GM10248 (cell line): ENCODE measurements around the gene RORC.

Experiments used
- CTCF ChIA-PET: fragments of 300-600 bp; sonication (Branson Sonifier 250); formaldehyde crosslinking; extraction: SDS; loops from one replicate; lab custom pipeline; 2021; ENCODE audit warnings: antibody characterized with exemption; lab: Yijun Ruan, JAX
- POLR2A ChIA-PET: fragments of 350-650 bp; sonication (Branson Sonifier 250); formaldehyde crosslinking; extraction: SDS; loops from one replicate; lab custom pipeline; 2020; ENCODE audit warnings: antibody characterized with exemption; lab: Yijun Ruan, JAX
- DNase-seq: peaks from one replicate; pipeline ENCODE4 v3.0.0; 2012; ENCODE audit errors: extremely low spot score
- TF ChIP-seq, protein P1 (sequence below): IDR thresholded peaks from 2 replicates; pipeline ENCODE4 v1.5.1; 2012; ENCODE audit warnings: mild to moderate bottlenecking, low read depth; ENCODE audit errors: extremely low read depth, missing control alignments, control extremely low read depth

Gene RORC

DNA sequence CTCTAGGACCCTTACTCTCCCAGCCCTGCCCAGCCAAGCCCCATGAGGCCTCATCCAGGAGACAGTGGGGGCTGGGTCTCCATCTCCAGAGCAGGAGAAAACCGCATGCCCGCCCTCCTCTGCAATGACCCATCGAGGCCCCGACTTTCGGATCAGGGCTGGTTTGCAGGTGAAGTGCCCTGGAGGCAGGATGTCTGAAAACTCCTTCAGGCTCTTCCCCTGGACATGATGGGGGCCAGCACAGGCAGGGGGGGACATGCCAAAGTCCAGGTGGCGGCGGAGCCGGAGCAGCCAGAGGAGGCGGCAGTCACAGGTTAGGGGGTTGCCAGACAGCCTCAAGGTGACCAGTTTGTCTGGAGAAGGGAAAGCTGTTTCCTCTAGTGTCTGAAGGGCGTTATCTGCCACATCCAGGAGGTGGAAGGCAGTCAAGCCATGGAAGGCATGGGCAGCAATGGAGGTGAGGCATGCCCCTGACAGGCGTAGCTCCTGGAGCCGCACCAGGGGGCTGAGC lies 30.2 kb downstream of the RORC start:
- TF ChIP-seq, protein P1, sequence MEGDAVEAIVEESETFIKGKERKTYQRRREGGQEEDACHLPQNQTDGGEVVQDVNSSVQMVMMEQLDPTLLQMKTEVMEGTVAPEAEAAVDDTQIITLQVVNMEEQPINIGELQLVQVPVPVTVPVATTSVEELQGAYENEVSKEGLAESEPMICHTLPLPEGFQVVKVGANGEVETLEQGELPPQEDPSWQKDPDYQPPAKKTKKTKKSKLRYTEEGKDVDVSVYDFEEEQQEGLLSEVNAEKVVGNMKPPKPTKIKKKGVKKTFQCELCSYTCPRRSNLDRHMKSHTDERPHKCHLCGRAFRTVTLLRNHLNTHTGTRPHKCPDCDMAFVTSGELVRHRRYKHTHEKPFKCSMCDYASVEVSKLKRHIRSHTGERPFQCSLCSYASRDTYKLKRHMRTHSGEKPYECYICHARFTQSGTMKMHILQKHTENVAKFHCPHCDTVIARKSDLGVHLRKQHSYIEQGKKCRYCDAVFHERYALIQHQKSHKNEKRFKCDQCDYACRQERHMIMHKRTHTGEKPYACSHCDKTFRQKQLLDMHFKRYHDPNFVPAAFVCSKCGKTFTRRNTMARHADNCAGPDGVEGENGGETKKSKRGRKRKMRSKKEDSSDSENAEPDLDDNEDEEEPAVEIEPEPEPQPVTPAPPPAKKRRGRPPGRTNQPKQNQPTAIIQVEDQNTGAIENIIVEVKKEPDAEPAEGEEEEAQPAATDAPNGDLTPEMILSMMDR: no peak
- ChIA-PET POLR2A (no interaction called here), CTCF (interaction anchor here (1.1 kb wide), 1 partner anchor 10 kb away, joined by 5 read pairs; no protein-coding TSS in a partner anchor)
- no peak for DNase-seq

DNA sequence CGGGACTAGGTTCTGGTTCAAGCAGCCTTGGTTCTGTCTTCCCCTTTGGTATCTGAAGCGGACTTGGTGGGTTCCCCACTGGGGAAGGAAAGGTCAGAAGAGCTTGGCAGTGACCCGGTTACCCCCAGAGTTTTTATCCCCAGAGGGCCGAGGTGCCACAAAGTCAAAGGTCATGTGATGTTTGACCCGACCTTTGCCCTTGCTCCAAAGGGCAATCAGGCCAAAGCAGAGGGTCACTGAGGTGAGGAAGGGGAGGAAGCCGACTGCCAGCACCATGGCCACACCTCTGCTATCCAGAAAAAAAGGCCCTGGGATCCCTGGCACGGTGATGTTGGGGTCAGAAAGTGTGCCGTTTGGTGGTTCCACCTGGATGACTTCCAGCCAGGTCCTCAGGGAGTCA lies 30.8 kb downstream of the RORC start:
- ChIA-PET POLR2A (no interaction called here), CTCF (no interaction called here)
- no peak for DNase-seq
- TF ChIP-seq, protein P1: no peak

DNA sequence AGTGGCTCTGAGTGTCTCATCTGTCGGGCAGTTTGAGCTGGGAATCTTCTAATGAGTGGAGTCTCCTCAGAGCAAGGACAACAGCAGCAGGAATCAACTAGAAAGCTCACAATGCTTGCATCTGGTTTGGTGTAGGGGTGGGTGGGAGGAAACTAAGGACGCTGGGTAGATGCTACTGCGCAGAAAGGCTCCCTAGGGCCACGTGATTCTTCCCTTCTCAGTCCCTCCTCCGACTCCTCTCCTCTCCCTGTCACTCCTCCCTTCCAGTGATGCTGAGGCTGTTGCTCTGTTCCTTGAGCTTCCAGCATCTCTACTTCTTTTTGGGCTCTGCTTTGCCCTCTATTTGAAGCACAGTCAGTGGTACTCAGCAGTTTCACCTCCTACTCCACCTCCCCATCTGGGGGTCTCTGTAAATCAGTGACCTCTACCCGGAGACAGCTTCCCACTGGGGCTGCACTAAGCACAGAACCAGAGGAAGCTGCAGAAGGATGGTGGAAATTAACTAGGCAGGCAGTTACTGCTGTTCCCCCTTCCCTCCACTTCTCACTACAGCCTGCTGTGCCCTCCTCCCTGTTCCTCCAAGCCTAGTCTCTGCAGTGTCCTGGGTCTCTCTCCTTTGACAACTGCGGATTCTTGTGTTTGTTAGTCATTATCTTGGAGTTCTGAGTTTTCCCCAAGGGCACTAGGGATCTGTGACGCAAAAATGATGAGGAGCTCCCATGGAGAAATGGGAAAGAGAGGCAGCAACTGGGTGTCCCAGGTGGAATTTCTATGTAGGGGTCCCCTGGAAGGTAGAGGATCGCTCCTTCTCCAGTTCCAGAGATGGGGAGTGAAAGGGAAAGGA lies 32.2 kb downstream of the RORC start:
- no peak for DNase-seq
- ChIA-PET CTCF (interaction anchor here (0.8 to 1.6 kb wide), 2 partner anchors 8 to 19 kb away, joined by 3 read pairs; no protein-coding TSS in a partner anchor), POLR2A (no interaction called here)
- TF ChIP-seq, protein P1: no peak

DNA sequence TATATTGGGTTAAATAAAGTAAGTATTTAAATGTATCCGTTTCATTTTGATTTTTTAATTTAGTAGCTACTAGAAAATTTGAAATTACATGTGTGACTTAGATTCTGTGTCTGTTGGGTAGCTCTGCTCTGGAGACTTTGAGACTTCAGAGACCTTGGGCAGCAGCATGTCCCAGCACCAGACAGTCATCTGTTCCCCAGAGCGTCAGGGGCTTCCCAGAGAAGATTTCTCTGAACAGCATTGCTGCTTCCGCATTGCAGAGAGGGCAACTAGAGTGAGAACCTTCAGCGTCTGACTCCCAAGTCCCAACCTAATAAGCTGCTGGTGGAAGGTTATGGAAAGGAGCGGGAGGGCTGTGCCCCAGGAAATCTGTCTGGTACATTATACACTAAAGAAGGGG lies 33.0 kb downstream of the RORC start:
- ChIA-PET CTCF (interaction anchor here (1.1 to 2.0 kb wide), 3 partner anchors 9 to 38 kb away, joined by 3 to 7 read pairs (median 3); no protein-coding TSS in a partner anchor), POLR2A (no interaction called here)
- DNase-seq: no peak
- TF ChIP-seq, protein P1: no peak

DNA sequence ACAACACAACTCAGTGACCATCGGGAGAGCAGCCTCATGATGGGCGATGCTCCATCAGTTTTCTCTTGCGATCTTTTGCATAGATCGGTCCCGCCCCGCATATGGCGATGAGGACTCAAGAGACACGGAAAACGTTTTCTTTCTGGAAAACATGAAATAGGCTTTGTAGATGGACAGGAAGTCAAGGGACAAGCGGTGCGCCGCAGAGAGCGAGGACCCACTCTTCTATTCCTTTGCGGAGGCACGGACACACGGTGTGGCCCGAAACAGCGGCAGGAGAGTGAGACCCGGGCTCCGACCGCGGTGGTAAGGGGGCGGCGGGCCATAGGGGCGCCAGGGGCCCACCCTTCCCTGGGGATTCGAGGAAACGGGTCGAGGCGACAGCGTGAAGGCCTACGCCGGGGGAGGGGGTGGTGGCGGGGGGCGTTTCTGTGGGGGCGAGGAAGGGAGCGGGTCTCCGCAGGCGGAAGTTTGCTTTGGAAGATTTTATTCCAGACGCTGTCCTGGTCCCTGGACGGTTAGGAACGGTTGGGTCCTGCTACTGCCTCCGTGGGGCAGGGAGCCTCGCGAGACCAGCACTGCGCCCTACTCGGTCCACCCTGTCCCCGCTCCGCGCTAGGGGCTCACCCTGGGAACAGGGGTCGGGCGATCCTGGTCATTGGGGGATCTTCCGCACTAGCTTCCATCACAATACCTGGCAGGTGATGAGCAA lies 40.5 kb downstream of the RORC start:
- POLR2A ChIA-PET: no interaction called here
- TF ChIP-seq, protein P1: no peak
- DNase-seq: no peak
- CTCF ChIA-PET: interaction anchor here (1.7 to 3.3 kb wide), 2 partner anchors 12 kb away, joined by 4 to 12 read pairs; no protein-coding TSS in a partner anchor
